Measurements from ENCODE around the gene ADAT1. TPM values are rescaled to one million over a fixed set of nuclear protein-coding genes. Genes with fewer than 3 reads are reported as not detected.

Gene ADAT1
- total RNA-seq, 1 donor from 2014 or later: 45.3 TPM

DNA sequence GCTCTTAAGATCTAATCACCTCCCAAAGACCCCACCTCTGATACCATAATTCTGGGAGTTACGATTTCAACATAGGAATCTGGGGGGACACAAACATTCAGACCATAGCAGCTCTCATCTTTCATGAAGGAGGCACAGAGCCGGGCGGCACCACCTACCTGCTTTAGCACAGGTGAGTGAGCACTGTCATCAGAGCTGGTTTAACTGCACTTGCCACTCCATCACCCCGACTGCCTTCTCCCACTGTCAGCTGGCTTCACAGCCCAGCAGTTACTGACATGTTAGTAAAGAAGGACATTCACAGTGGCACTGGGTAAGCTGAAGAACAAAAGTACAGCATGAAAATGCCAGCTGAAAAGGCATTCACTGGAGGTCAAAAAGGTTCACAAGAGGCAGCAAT lies 34.4 kb downstream of the ADAT1 start:
- H3K36me3 Mint-ChIP-seq (ENCODE audit: low read depth): no peaks in the 10 kb centered on the region
- no peak overlapping the region for H3K27ac Mint-ChIP-seq
- H3K4me3 Mint-ChIP-seq (ENCODE audit: low read depth): no peak overlapping the region
- H3K27me3 Mint-ChIP-seq (ENCODE audit: low read depth): no peaks in the 10 kb centered on the region
- no peak for DNase-seq (ENCODE audit: low spot score)
- intact Hi-C loops (cut with micrococcal nuclease): no loop called here
- no peaks in the 10 kb centered on the region for H3K4me1 Mint-ChIP-seq (ENCODE audit: low read depth)
- H3K9me3 Mint-ChIP-seq: no peaks in the 10 kb centered on the region

DNA sequence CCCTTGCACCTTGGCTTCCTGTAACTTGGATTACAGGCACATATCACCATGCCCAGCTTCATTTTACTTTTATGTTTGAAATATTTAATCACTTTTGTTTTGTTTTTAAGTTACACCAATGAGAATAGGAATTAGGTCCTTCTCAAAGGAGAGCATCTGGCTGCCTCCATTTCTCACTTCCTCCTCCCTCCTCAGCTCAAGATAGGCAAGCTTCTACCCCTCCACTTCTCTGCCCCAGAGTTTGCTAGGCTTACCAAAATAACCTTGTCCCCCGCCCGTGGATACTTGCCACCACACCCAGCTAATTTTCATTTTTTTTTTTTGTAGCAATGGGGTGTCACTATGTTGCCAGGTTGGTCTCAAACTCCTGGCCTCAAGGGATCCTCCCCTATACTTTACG lies 39.0 kb downstream of the ADAT1 start:
- H3K27me3 Mint-ChIP-seq (ENCODE audit: low read depth): no peaks in the 10 kb centered on the region
- H3K36me3 Mint-ChIP-seq (ENCODE audit: low read depth): peaks cover 8% of the 10 kb centered on the region
- H3K27ac Mint-ChIP-seq: no peak overlapping the region
- H3K4me1 Mint-ChIP-seq (ENCODE audit: low read depth): peaks cover 3% of the 10 kb centered on the region
- no peak overlapping the region for H3K4me3 Mint-ChIP-seq (ENCODE audit: low read depth)
- intact Hi-C loops (cut with micrococcal nuclease): no loop called here
- no peak for DNase-seq (ENCODE audit: low spot score)
- H3K9me3 Mint-ChIP-seq: no peaks in the 10 kb centered on the region

DNA sequence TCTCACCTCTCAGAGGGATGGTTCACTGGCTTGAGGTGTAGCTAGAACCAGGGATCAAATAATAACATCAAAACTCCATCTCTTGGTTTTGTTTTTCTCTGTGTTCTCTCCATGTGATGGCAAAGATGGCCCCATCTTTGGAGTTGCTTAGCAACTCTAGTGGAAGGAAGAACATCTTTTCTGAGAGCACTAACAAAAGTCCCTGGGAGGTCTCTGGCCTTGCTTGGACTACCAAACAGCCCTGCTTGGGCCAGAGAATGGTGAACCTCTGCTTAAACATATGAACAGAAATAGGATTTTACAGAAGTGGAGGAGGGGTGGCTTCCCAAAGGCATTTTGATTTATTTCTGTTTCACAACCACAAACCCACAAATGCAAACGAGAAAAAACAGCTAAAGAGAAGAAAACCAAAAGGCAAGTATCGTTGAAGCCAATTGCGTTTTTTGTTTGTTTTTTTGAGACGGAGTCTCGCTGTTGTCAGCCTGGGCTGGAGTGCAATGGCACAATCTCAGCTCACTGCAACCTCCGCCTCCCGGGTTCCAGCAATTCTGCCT lies 43.7 kb downstream of the ADAT1 start:
- Mint-ChIP-seq H3K9me3 (no peaks in the 10 kb centered on the region), H3K27ac (no peak overlapping the region), H3K27me3 (ENCODE audit: low read depth) (no peaks in the 10 kb centered on the region), H3K36me3 (ENCODE audit: low read depth) (peaks cover 42% of the 10 kb centered on the region), H3K4me3 (ENCODE audit: low read depth) (no peak overlapping the region), H3K4me1 (ENCODE audit: low read depth) (peaks cover 11% of the 10 kb centered on the region)
- no peak for DNase-seq (ENCODE audit: low spot score)
- intact Hi-C loops (cut with micrococcal nuclease): no loop called here

DNA sequence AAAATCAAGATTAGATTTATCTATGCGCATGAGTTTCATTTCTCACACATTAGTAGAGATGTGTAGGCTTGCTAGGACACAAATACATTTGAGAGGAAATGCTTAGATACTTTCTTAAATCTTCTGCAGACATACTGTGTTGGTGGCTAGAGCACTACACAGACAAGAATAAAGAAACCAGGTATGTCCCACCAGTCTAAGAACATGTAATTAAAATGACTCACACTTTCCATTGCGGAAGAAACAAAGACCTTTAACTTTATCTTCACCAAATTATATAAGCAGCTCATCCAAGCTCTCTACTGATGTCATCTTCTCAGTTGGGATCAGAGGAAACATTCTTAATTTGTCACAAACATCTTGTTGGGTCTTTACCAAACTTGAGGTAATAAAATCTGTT lies 44.4 kb downstream of the ADAT1 start:
- Mint-ChIP-seq H3K4me3 (ENCODE audit: low read depth) (no peak overlapping the region), H3K9me3 (no peaks in the 10 kb centered on the region), H3K4me1 (ENCODE audit: low read depth) (peaks cover 13% of the 10 kb centered on the region), H3K36me3 (ENCODE audit: low read depth) (peaks cover 46% of the 10 kb centered on the region), H3K27ac (no peak overlapping the region), H3K27me3 (ENCODE audit: low read depth) (no peaks in the 10 kb centered on the region)
- intact Hi-C loops (cut with micrococcal nuclease): no loop called here
- no peak for DNase-seq (ENCODE audit: low spot score)

DNA sequence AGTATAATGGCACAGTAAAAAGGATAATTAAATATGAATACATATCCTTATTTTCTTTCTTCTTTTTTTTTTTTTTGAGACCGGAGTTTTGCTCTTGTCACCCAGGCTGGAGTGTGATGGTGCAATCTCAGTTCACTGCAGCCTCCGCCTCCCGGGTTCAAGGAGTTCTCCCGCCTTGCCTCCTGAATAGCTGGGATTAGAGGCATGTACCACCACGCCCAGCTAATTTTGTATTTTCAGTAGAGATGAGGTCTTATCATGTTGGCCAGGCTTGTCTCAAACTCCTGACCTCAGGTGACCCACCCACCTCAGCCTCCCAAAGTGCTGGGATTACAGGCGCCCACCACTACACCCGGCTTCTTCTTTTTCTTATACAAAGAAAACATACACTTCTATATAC lies 44.9 kb downstream of the ADAT1 start:
- DNase-seq (ENCODE audit: low spot score): no peak
- Mint-ChIP-seq H3K36me3 (ENCODE audit: low read depth) (peaks cover 51% of the 10 kb centered on the region), H3K9me3 (no peaks in the 10 kb centered on the region), H3K4me1 (ENCODE audit: low read depth) (peaks cover 13% of the 10 kb centered on the region), H3K4me3 (ENCODE audit: low read depth) (no peak overlapping the region), H3K27ac (no peak overlapping the region), H3K27me3 (ENCODE audit: low read depth) (no peaks in the 10 kb centered on the region)
- intact Hi-C loops (cut with micrococcal nuclease): no loop called here

DNA sequence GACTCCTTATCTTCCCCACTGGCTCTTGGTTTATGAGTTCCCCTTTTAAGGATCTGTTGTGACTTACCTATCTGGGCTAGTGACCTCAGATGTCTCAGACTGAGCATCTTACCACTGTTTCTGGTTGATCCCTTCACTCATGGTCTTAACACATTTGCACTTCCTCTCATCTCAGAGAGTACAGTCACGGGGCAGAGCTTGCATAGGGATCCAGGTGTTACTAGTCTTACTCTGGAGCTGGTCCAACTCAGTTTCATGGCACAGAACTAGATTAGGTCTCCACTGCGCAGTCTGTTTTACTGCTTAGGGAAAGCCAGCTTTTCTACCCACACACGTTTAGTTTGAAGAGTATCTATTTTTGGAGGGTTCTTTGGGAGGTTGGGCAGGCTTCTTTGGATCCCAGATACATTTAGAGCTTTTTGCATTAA lies 46.7 kb downstream of the ADAT1 start:
- Mint-ChIP-seq H3K27me3 (ENCODE audit: low read depth) (no peaks in the 10 kb centered on the region), H3K4me1 (ENCODE audit: low read depth) (peaks cover 13% of the 10 kb centered on the region), H3K9me3 (no peaks in the 10 kb centered on the region), H3K27ac (no peak overlapping the region), H3K36me3 (ENCODE audit: low read depth) (peaks cover 63% of the 10 kb centered on the region), H3K4me3 (ENCODE audit: low read depth) (no peak overlapping the region)
- DNase-seq (ENCODE audit: low spot score): no peak
- intact Hi-C loops (cut with micrococcal nuclease): no loop called here

DNA sequence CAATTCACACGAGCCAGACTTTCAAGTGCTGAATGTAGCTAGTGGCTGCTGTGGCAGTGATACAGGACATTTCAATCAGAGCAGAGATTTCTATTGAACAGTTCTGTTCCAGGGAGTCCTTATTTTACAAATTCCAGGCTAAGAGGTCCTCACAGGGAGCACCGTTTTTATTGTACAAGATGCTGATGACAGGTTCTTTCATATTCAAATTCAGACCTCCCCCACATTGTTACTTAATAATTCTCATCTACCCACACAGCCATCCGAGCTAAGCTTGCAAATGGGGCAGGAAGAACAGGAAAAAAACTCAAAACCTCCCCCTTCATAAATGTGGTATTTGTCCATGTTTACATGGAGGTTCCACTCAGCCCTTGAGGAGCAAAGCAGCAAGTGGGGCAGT lies 47.1 kb downstream of the ADAT1 start:
- Mint-ChIP-seq H3K4me1 (ENCODE audit: low read depth) (peaks cover 13% of the 10 kb centered on the region), H3K36me3 (ENCODE audit: low read depth) (peaks cover 67% of the 10 kb centered on the region), H3K27ac (no peak overlapping the region), H3K4me3 (ENCODE audit: low read depth) (no peak overlapping the region), H3K9me3 (no peaks in the 10 kb centered on the region), H3K27me3 (ENCODE audit: low read depth) (no peaks in the 10 kb centered on the region)
- intact Hi-C loops (cut with micrococcal nuclease): no loop called here
- DNase-seq (ENCODE audit: low spot score): no peak

DNA sequence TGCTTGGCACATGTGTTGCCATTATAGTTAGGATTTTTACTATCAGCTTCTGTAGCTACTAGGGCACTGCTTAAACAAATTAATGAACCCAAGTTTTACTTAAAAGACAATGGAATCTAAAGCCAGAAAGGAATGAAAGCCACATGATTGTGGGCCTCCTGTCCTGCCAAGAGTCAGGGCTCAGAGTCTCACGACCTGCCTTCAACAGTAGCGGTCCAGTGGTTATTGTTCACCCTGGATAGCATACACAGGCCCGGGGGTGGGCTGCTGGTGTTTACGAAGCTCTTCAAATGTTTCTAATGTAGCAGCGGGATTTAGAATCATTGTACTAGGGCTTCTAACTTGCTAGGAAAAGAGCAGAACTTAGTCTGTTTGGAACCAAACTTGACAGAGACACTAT lies 49.1 kb downstream of the ADAT1 start:
- H3K36me3 Mint-ChIP-seq (ENCODE audit: low read depth): peaks cover 68% of the 10 kb centered on the region
- intact Hi-C loops (cut with micrococcal nuclease): no loop called here
- no peaks in the 10 kb centered on the region for H3K9me3 Mint-ChIP-seq
- no peak overlapping the region for H3K4me3 Mint-ChIP-seq (ENCODE audit: low read depth)
- H3K4me1 Mint-ChIP-seq (ENCODE audit: low read depth): peaks cover 13% of the 10 kb centered on the region
- no peak for DNase-seq (ENCODE audit: low spot score)
- no peak overlapping the region for H3K27ac Mint-ChIP-seq
- H3K27me3 Mint-ChIP-seq (ENCODE audit: low read depth): no peaks in the 10 kb centered on the region

DNA sequence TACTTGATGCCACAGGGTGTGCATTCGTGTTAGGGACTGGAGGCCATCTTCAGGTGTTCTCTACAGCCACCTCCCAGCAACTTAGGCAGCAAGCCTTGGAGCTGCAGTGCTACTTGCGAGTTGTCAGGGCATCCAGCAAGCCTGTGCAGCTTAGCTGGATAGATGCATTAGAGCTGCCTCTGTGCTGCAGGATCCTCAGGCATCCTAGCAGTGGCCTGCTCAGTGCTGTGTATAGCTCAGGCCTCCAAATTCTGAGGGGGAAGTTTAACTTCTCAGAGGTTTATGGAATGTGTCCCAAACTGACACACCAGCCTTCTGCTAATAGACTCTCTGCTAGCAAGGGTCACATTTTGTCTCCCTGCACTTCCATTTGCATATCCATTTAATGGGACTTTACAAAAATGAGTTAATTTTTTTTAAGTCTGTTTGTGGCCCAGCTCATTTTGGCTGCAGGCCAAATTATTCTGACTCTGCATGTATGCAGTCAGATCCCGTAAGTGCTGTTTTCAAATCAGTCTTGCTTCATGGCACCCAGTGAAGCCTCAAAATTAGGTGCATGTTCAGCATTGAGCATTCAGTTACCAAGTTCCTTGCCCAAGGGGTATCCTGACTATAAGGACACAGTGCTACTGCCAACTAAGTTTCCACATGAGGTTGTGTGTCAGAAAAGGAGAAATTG lies 50.1 kb downstream of the ADAT1 start:
- Mint-ChIP-seq H3K27ac (no peak overlapping the region), H3K36me3 (ENCODE audit: low read depth) (peaks cover 69% of the 10 kb centered on the region), H3K4me1 (ENCODE audit: low read depth) (peaks cover 10% of the 10 kb centered on the region), H3K27me3 (ENCODE audit: low read depth) (no peaks in the 10 kb centered on the region), H3K4me3 (ENCODE audit: low read depth) (no peak overlapping the region), H3K9me3 (no peaks in the 10 kb centered on the region)
- DNase-seq (ENCODE audit: low spot score): no peak
- intact Hi-C loops (cut with micrococcal nuclease): no loop called here

DNA sequence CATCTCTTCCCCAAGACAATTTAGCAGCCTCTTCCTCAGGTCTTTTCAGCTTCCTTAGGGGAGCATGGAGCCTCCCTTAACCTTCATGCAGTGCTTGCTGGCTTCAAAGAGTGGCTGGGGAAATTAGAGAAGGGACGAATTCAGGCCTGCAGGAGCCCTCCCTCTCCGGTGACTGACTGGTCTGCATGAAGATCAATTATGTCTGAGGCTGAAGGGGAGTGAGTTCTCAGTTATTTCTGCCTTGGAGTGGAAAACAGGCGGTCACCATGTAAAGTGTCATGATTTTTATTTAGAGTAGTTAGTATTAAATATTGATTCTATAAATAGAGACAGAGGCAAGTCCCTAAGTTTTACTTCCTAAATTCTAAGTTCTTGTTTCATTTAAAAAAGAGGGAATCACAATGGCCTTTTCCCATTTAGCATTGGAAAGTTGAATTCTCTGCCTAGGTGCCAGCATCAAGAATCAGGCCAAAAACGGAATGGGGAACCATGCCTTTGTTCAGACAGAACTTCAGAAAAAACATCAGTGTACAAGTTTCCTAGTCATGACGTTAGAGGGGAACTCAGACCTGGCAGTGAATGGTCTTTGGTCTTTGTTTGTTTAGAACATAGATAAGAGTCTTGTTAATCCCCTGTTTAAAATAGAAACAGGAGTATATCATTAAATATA lies 52.5 kb downstream of the ADAT1 start:
- peaks cover 58% of the 10 kb centered on the region for H3K36me3 Mint-ChIP-seq (ENCODE audit: low read depth)
- H3K4me1 Mint-ChIP-seq (ENCODE audit: low read depth): peaks cover 19% of the 10 kb centered on the region
- no peak overlapping the region for H3K4me3 Mint-ChIP-seq (ENCODE audit: low read depth)
- intact Hi-C loops (cut with micrococcal nuclease): no loop called here
- H3K27ac Mint-ChIP-seq: no peak overlapping the region
- H3K27me3 Mint-ChIP-seq (ENCODE audit: low read depth): no peaks in the 10 kb centered on the region
- DNase-seq (ENCODE audit: low spot score): no peak
- H3K9me3 Mint-ChIP-seq: no peaks in the 10 kb centered on the region

DNA sequence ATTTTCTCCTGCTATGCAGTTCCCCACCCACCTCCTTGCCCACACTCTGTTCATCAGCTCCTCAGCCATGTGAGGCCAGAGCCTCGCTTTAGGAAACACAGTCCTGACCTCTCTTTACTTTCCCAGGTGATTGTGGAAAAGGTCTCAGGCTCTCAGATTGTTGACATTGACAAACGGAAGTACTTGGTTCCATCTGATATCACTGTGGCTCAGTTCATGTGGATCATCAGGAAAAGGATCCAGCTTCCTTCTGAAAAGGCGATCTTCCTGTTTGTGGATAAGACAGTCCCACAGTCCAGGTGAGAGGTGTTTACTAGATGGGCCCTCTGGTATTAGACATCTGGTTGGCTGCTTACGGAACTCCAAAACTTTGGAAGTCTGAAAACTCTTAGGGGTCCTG lies 55.2 kb downstream of the ADAT1 start:
- Mint-ChIP-seq H3K4me3 (ENCODE audit: low read depth) (peak overlapping the region; percentile 96), H3K4me1 (ENCODE audit: low read depth) (peaks cover 25% of the 10 kb centered on the region), H3K27ac (no peak overlapping the region), H3K27me3 (ENCODE audit: low read depth) (peaks cover 9% of the 10 kb centered on the region), H3K36me3 (ENCODE audit: low read depth) (peaks cover 40% of the 10 kb centered on the region), H3K9me3 (no peaks in the 10 kb centered on the region)
- no peak for DNase-seq (ENCODE audit: low spot score)
- intact Hi-C loops (cut with micrococcal nuclease): loop anchor here (2.0 kb wide), 2 partner anchors 79 to 103 kb away; partner anchors contain the start of genes KARS1, TERF2IP and TMEM170A

DNA sequence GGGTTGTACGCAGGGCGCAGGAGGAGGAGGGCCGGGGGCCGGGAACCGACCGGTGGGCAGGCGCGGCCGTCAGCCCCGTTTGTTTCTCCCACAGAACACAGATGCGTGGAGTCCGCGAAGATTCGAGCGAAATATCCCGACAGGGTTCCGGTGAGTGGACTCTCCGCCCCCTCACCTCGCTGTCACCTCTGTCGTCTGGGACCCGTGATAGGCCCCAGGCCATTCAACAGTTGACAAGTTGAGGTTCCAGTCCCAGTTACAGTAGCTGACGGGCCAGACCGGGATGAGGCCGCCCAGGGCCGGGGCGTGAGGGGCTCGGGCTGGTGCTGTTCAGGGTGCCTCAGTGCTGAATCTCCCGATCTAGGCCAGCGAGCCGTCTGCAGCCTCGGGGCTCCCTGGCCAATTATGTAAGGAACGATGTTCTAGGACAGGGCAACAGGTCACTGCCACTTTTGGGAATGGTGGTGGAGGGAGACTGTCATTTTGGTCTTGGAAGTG lies 56.3 kb downstream of the ADAT1 start:
- Mint-ChIP-seq H3K4me1 (ENCODE audit: low read depth) (peaks cover 25% of the 10 kb centered on the region), H3K36me3 (ENCODE audit: low read depth) (peaks cover 33% of the 10 kb centered on the region), H3K4me3 (ENCODE audit: low read depth) (peak overlapping the region; percentile 96), H3K27me3 (ENCODE audit: low read depth) (peaks cover 14% of the 10 kb centered on the region), H3K27ac (peak overlapping the region; percentile 53), H3K9me3 (no peaks in the 10 kb centered on the region)
- peak; percentile 23 for DNase-seq (ENCODE audit: low spot score)
- intact Hi-C loops (cut with micrococcal nuclease): loop anchor here (1.0 to 2.0 kb wide), 6 partner anchors 11 to 134 kb away; partner anchors contain the start of genes ADAT1, CFDP1, KARS1 and TERF2IP

All from activated T-helper 2 cell treated with anti-CD3 and anti-CD28 coated beads, Interferon-gamma antibody, Interleukin-2, Interleukin-4, amounts not matched to agents 10 μg/mL and 5 μg/mL and 100 μg/mL, durations not matched to agents 14 hours and 24 hours and 36 hours (primary cell).